MM.1S (cell line): Measurements from ENCODE around the gene ENOX2.

ENCODE experiments used
- CTCF ChIP-seq: fragments of 300-600 bp; sonication (generic); IDR thresholded peaks from 2 replicates; pipeline ENCODE4 v1.5.1; 2016; ENCODE audit warnings: antibody characterized with exemption, low read length, mixed read lengths
- EZH2 ChIP-seq: fragments of 300-600 bp; sonication (generic); optimal IDR thresholded peaks from 2 replicates; pipeline ENCODE3; 2017; ENCODE audit warnings: low read depth, mild to moderate bottlenecking, antibody characterized with exemption, low read length, mixed read lengths

GRCh38 chrX:130851569-130851968 lies 51.4 kb downstream of the ENOX2 start:
- TF ChIP-seq CTCF (no peak), EZH2 (no peak)
